NCI-H2029 treated with DMSO at 0.1 percent for 48 hours (cell line): ENCODE results near the gene DBNDD2.

ENCODE experiments used
- DNase-seq: peaks from one replicate; lab custom pipeline; 2025; lab: John Stamatoyannopoulos, UW

Gene DBNDD2

GRCh38 chr20:45449528-45449927 is 41.4 kb downstream of the DBNDD2 start:
- DNase-seq, result peak; percentile 27

GRCh38 chr20:45450097-45450818 is 42.2 kb downstream of the DBNDD2 start:
- DNase-seq, result peak; percentile 12

GRCh38 chr20:45452238-45452637 is 44.1 kb downstream of the DBNDD2 start:
- DNase-seq, result no peak

- DNase-seq, result no peak
Observed at GRCh38 chr20:45452772-45453691, 44.9 kb downstream of the DBNDD2 start.

- DNase-seq, result peak; percentile 40
Observed at GRCh38 chr20:45456632-45457031, 48.5 kb downstream of the DBNDD2 start.

- DNase-seq, result no peak
Observed at GRCh38 chr20:45459606-45460005, 51.5 kb downstream of the DBNDD2 start.
